Breast epithelium (tissue), 3 donors: ENCODE data around the gene NCKAP5.

ENCODE experiments used
- POLR2A ChIP-seq: fragments of 450-650 bp; IDR thresholded peaks from one replicate; pipeline ENCODE4 v1.6.1; 2016; ENCODE audit warnings: antibody characterized with exemption, mild to moderate bottlenecking, moderate library complexity
- POLR2AphosphoS5 ChIP-seq, 3 donors: sonication (generic); formaldehyde crosslinking; IDR thresholded peaks; one replicate each; pipeline ENCODE4 v1.6.1; 2017; ENCODE audit warnings: antibody characterized with exemption in 3 of 3
- TF ChIP-seq, protein P1 (sequence below), 3 donors: fragments of 450-650 bp; IDR thresholded peaks; one replicate each; pipeline ENCODE4 v1.5.1; 2016 to 2017; ENCODE audit warnings: antibody characterized with exemption in 3 of 3, mild to moderate bottlenecking in 3 of 3, moderate library complexity in 3 of 3

- TF ChIP-seq, protein P1, sequence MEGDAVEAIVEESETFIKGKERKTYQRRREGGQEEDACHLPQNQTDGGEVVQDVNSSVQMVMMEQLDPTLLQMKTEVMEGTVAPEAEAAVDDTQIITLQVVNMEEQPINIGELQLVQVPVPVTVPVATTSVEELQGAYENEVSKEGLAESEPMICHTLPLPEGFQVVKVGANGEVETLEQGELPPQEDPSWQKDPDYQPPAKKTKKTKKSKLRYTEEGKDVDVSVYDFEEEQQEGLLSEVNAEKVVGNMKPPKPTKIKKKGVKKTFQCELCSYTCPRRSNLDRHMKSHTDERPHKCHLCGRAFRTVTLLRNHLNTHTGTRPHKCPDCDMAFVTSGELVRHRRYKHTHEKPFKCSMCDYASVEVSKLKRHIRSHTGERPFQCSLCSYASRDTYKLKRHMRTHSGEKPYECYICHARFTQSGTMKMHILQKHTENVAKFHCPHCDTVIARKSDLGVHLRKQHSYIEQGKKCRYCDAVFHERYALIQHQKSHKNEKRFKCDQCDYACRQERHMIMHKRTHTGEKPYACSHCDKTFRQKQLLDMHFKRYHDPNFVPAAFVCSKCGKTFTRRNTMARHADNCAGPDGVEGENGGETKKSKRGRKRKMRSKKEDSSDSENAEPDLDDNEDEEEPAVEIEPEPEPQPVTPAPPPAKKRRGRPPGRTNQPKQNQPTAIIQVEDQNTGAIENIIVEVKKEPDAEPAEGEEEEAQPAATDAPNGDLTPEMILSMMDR (IDR thresholded peaks at IDR 0.05) = no peak
- TF ChIP-seq POLR2AphosphoS5 (IDR thresholded peaks at IDR 0.05) = no peak
- no peak for TF ChIP-seq POLR2A
Observed at GRCh38 chr2:132923787-132924186, 644.5 kb downstream of the NCKAP5 start.
